ENCODE data around the gene CEP85L. TPM values are rescaled to one million over a fixed set of nuclear protein-coding genes. Genes with fewer than 3 reads are reported as not detected.

Gene CEP85L
- total and polyA plus RNA-seq, 4 experiments from 2014 or later: 32.7 to 71.1 (median 50.4) TPM

GRCh38 chr6:118565311-118565960 lies 86.0 kb downstream of the CEP85L start:
- ChIA-PET POLR2A (ENCODE audit: partially characterized antibody) (interaction anchor here (0.7 to 1.8 kb wide), 14 partner anchors 10 to 545 kb away, joined by 3 to 13 read pairs (median 4); partner anchors contain the start of genes ASF1A and MCM9), CTCF (ENCODE audit: partially characterized antibody) (interaction anchor here (0.7 to 3.9 kb wide), 50 partner anchors 8 to 550 kb away, joined by 3 to 50 read pairs (median 5); no protein-coding TSS in a partner anchor)
- intact Hi-C loops (cut with micrococcal nuclease): loop anchor here (1.0 to 5.0 kb wide), 10 partner anchors 53 to 545 kb away; partner anchors contain the start of gene ASF1A
- Mint-ChIP-seq H3K4me1 (peaks cover 20 to 46% (median 27%) of the 10 kb centered on the region in 4 donors), H3K27ac (peak overlapping the region; percentile 7 to 86 (median 64)), H3K9me3 (no peaks in the 10 kb centered on the region), H3K27me3 (no peaks in the 10 kb centered on the region), H3K36me3 (peaks cover 19 to 24% of the 10 kb centered on the region in 2 donors), H3K4me3 (peak overlapping the region in 1 of 8 donors; percentile 58)
- Histone ChIP-seq H3K27me3 (ENCODE audit: insufficient read depth, low read length) (no peaks in the 10 kb centered on the region), H3K27ac (ENCODE audit: low read depth, low read length) (no peak overlapping the region), H3K4me1 (ENCODE audit: insufficient read depth, low read length) (peaks cover 12% of the 10 kb centered on the region), H3K4me3 (ENCODE audit: low read length in 2 of 2) (no peak overlapping the region), H3K9me3 (ENCODE audit: control insufficient read depth in 1 of 2, low read length in 2 of 2) (no peaks in the 10 kb centered on the region), H3K36me3 (ENCODE audit: insufficient read depth, low read length) (no peaks in the 10 kb centered on the region)
- DNase-seq: peak; percentile 49 to 71 (median 58)

GRCh38 chr6:118562959-118563358 lies 88.4 kb downstream of the CEP85L start:
- intact Hi-C loops (cut with micrococcal nuclease): no loop called here
- DNase-seq: no peak
- Histone ChIP-seq H3K27me3 (ENCODE audit: insufficient read depth, low read length) (no peaks in the 10 kb centered on the region), H3K4me1 (ENCODE audit: insufficient read depth, low read length) (peaks cover 32% of the 10 kb centered on the region), H3K4me3 (ENCODE audit: low read length in 2 of 2) (no peak overlapping the region), H3K27ac (ENCODE audit: low read depth, low read length) (no peak overlapping the region), H3K36me3 (ENCODE audit: insufficient read depth, low read length) (no peaks in the 10 kb centered on the region), H3K9me3 (ENCODE audit: control insufficient read depth in 1 of 2, low read length in 2 of 2) (no peaks in the 10 kb centered on the region)
- Mint-ChIP-seq H3K27ac (peak overlapping the region in 4 of 7 donors; percentile 27 to 63 (median 52)), H3K36me3 (peaks cover 19 to 23% of the 10 kb centered on the region in 2 donors), H3K4me1 (peaks cover 28 to 48% (median 33%) of the 10 kb centered on the region in 4 donors), H3K27me3 (no peaks in the 10 kb centered on the region), H3K9me3 (peaks cover 0 to 2% (median 0%) of the 10 kb centered on the region in 8 donors), H3K4me3 (no peak overlapping the region)
- POLR2A ChIA-PET (ENCODE audit: partially characterized antibody): interaction anchor here (0.7 to 1.3 kb wide), 2 partner anchors 146 to 331 kb away, joined by 3 read pairs; no protein-coding TSS in a partner anchor
- CTCF ChIA-PET (ENCODE audit: partially characterized antibody): interaction anchor here (3.6 to 3.9 kb wide), 2 partner anchors 214 to 239 kb away, joined by 38 to 50 read pairs; no protein-coding TSS in a partner anchor

- H3K4me1 Mint-ChIP-seq: peaks cover 31 to 50% (median 37%) of the 10 kb centered on the region in 4 donors
- Histone ChIP-seq H3K4me3 (ENCODE audit: low read length in 2 of 2) (no peak overlapping the region), H3K27me3 (ENCODE audit: insufficient read depth, low read length) (no peaks in the 10 kb centered on the region), H3K36me3 (ENCODE audit: insufficient read depth, low read length) (no peaks in the 10 kb centered on the region), H3K9me3 (ENCODE audit: control insufficient read depth in 1 of 2, low read length in 2 of 2) (no peaks in the 10 kb centered on the region), H3K27ac (ENCODE audit: low read depth, low read length) (no peak overlapping the region), H3K4me1 (ENCODE audit: insufficient read depth, low read length) (peaks cover 40% of the 10 kb centered on the region)
- peak overlapping the region in 3 of 7 donors; percentile 27 to 52 (median 29) for H3K27ac Mint-ChIP-seq
- H3K27me3 Mint-ChIP-seq: no peaks in the 10 kb centered on the region
- intact Hi-C loops (cut with micrococcal nuclease): no loop called here
- CTCF ChIA-PET (ENCODE audit: partially characterized antibody): no interaction called here
- H3K9me3 Mint-ChIP-seq: peaks cover 0 to 2% (median 0%) of the 10 kb centered on the region in 8 donors
- peaks cover 19 to 23% of the 10 kb centered on the region in 2 donors for H3K36me3 Mint-ChIP-seq
- DNase-seq: no peak
- no peak overlapping the region for H3K4me3 Mint-ChIP-seq
- POLR2A ChIA-PET (ENCODE audit: partially characterized antibody): interaction anchor here (1.3 kb wide), 1 partner anchor 147 kb away, joined by 3 read pairs; no protein-coding TSS in a partner anchor
Measured at GRCh38 chr6:118562248-118562647, 89.1 kb downstream of the CEP85L start.

GRCh38 chr6:118559659-118560058 lies 91.7 kb downstream of the CEP85L start:
- H3K4me3 ChIP-seq (ENCODE audit: low read length in 2 of 2): no peak overlapping the region
- CTCF ChIA-PET (ENCODE audit: partially characterized antibody): interaction anchor here (0.8 to 2.0 kb wide), 9 partner anchors 8 to 277 kb away, joined by 3 to 14 read pairs (median 4); no protein-coding TSS in a partner anchor
- no peaks in the 10 kb centered on the region for H3K27me3 Mint-ChIP-seq

GRCh38 chr6:118558464-118559217 lies 92.8 kb downstream of the CEP85L start:
- H3K36me3 ChIP-seq (ENCODE audit: insufficient read depth, low read length): no peaks in the 10 kb centered on the region
- CTCF ChIA-PET (ENCODE audit: partially characterized antibody): interaction anchor here (0.7 to 2.0 kb wide), 13 partner anchors 14 to 552 kb away, joined by 3 to 14 read pairs (median 3); no protein-coding TSS in a partner anchor
- POLR2A ChIA-PET (ENCODE audit: partially characterized antibody): interaction anchor here (0.9 to 2.9 kb wide), 18 partner anchors 20 to 1010 kb away, joined by 3 to 25 read pairs (median 4); partner anchors contain the start of genes ASF1A and MCM9
- Mint-ChIP-seq H3K36me3 (peaks cover 15 to 26% of the 10 kb centered on the region in 2 donors), H3K27me3 (no peaks in the 10 kb centered on the region), H3K4me3 (peak overlapping the region; percentile 61 to 90 (median 80)), H3K27ac (peak overlapping the region; percentile 83 to 99 (median 97)), H3K9me3 (peaks cover 0 to 2% (median 0%) of the 10 kb centered on the region in 8 donors), H3K4me1 (peaks cover 31 to 57% (median 35%) of the 10 kb centered on the region in 4 donors)
- peak overlapping the region; percentile 53 for H3K27ac ChIP-seq (ENCODE audit: low read depth, low read length)
- peaks cover 30% of the 10 kb centered on the region for H3K4me1 ChIP-seq (ENCODE audit: insufficient read depth, low read length)
- peak overlapping the region in 1 of 2 donors; percentile 21 for H3K4me3 ChIP-seq (ENCODE audit: low read length in 2 of 2)
- no peaks in the 10 kb centered on the region for H3K27me3 ChIP-seq (ENCODE audit: insufficient read depth, low read length)
- H3K9me3 ChIP-seq (ENCODE audit: control insufficient read depth in 1 of 2, low read length in 2 of 2): no peaks in the 10 kb centered on the region
- intact Hi-C loops (cut with micrococcal nuclease): loop anchor here (10.0 kb wide), 3 partner anchors 884 to 1214 kb away; partner anchors contain the start of genes GOPC and NUS1
- DNase-seq: peak; percentile 61 to 77 (median 64)

More at GRCh38 chr6:118559659-118560058, 91.7 kb downstream of the CEP85L start:
- Mint-ChIP-seq H3K4me3 (peak overlapping the region in 2 of 8 donors; percentile 61 to 90), H3K27ac (peak overlapping the region; percentile 83 to 99 (median 97)), H3K9me3 (peaks cover 0 to 2% (median 0%) of the 10 kb centered on the region in 8 donors), H3K36me3 (peaks cover 16 to 25% of the 10 kb centered on the region in 2 donors), H3K4me1 (peaks cover 29 to 53% (median 35%) of the 10 kb centered on the region in 4 donors)
- no peak for DNase-seq
- H3K27me3 ChIP-seq (ENCODE audit: insufficient read depth, low read length): no peaks in the 10 kb centered on the region
- no peaks in the 10 kb centered on the region for H3K9me3 ChIP-seq (ENCODE audit: control insufficient read depth in 1 of 2, low read length in 2 of 2)
- POLR2A ChIA-PET (ENCODE audit: partially characterized antibody): interaction anchor here (0.6 to 2.9 kb wide), 13 partner anchors 8 to 375 kb away, joined by 3 to 25 read pairs (median 5); partner anchors contain the start of genes ASF1A and MCM9
- peak overlapping the region; percentile 53 for H3K27ac ChIP-seq (ENCODE audit: low read depth, low read length)
- H3K4me1 ChIP-seq (ENCODE audit: insufficient read depth, low read length): peaks cover 30% of the 10 kb centered on the region
- intact Hi-C loops (cut with micrococcal nuclease): loop anchor here (10.0 kb wide), 3 partner anchors 885 to 1215 kb away; partner anchors contain the start of genes GOPC and NUS1
- H3K36me3 ChIP-seq (ENCODE audit: insufficient read depth, low read length): no peaks in the 10 kb centered on the region

- Histone ChIP-seq H3K9me3 (ENCODE audit: control insufficient read depth in 1 of 2, low read length in 2 of 2) (no peaks in the 10 kb centered on the region), H3K4me1 (ENCODE audit: insufficient read depth, low read length) (peaks cover 49% of the 10 kb centered on the region), H3K4me3 (ENCODE audit: low read length in 2 of 2) (no peak overlapping the region), H3K27me3 (ENCODE audit: insufficient read depth, low read length) (no peaks in the 10 kb centered on the region), H3K36me3 (ENCODE audit: insufficient read depth, low read length) (no peaks in the 10 kb centered on the region), H3K27ac (ENCODE audit: low read depth, low read length) (no peak overlapping the region)
- no peak for DNase-seq
- Mint-ChIP-seq H3K27me3 (no peaks in the 10 kb centered on the region), H3K36me3 (peaks cover 9 to 16% of the 10 kb centered on the region in 2 donors), H3K9me3 (peaks cover 0 to 2% (median 0%) of the 10 kb centered on the region in 8 donors), H3K27ac (peak overlapping the region in 3 of 7 donors; percentile 23 to 48 (median 25)), H3K4me1 (peaks cover 33 to 58% (median 44%) of the 10 kb centered on the region in 4 donors), H3K4me3 (no peak overlapping the region)
- ChIA-PET CTCF (ENCODE audit: partially characterized antibody) (interaction anchor here (1.5 to 2.8 kb wide), 2 partner anchors 11 to 30 kb away, joined by 3 to 13 read pairs; no protein-coding TSS in a partner anchor), POLR2A (ENCODE audit: partially characterized antibody) (interaction anchor here (0.8 kb wide), 1 partner anchor 9 kb away, joined by 3 read pairs; no protein-coding TSS in a partner anchor)
- intact Hi-C loops (cut with micrococcal nuclease): loop anchor here (5.0 to 10.0 kb wide), 4 partner anchors 798 to 1210 kb away; partner anchors contain the start of genes GOPC and NUS1
Measured at GRCh38 chr6:118554698-118555097, 96.7 kb downstream of the CEP85L start.
